ENCODE data around the gene C4A.

Gene C4A

DNA sequence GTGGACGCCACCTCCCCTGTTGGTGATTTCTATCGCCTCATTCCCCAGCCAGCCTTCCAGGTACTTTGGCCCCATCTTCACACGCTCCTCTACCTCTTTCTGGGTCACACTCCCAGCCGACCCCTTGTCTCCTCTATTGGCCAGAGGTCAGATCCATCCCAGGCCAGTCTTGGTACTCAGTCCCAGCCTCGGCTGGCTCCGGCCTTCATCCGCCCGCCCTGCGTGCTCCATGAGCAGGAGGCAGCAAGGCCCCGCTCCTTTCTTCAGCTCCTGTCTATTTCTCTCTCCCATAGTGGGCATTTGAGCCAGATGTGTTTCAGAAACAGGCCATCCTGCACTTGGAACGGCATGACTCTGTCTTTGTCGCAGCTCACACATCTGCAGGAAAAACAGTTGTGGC lies 20.2 kb upstream of the C4A start:
- Histone ChIP-seq H3K36me3 (ENCODE audit: control insufficient read depth, insufficient read depth, low read length) (peaks cover 72% of the 10 kb centered on the region), H3K9me3 (ENCODE audit: control insufficient read depth, low read length) (no peaks in the 10 kb centered on the region), H3K4me3 (ENCODE audit: extremely low read depth, insufficient read depth, low read length, poor library complexity, severe bottlenecking) (no peak overlapping the region), H3K27ac (ENCODE audit: low read depth, low read length, severe bottlenecking) (no peak overlapping the region), H3K4me1 (ENCODE audit: control insufficient read depth, insufficient read depth, low read length, poor library complexity, severe bottlenecking) (peaks cover 14% of the 10 kb centered on the region)
- 91% methylated on average over 11 to 12 of the region's 12 CpGs for WGBS, 2 experiments (ENCODE audit: insufficient coverage in 2 of 2)

DNA sequence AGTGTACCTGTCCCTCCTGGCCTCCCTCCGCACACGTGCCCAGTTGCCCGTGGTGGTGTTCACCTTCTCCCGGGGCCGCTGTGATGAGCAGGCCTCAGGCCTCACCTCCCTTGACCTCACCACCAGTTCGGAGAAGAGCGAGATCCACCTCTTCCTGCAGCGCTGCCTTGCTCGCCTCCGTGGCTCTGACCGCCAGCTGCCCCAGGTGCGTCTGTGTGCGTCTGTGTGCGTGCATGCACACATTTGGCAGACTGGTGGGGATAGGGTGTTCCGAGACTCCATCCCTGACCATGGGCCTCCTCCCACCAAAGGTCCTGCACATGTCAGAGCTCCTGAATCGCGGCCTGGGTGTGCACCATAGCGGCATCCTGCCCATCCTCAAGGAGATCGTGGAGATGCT lies 17.9 kb upstream of the C4A start:
- Histone ChIP-seq H3K4me1 (ENCODE audit: control insufficient read depth, insufficient read depth, low read length, poor library complexity, severe bottlenecking) (peaks cover 5% of the 10 kb centered on the region), H3K36me3 (ENCODE audit: control insufficient read depth, insufficient read depth, low read length) (peaks cover 84% of the 10 kb centered on the region), H3K4me3 (ENCODE audit: extremely low read depth, insufficient read depth, low read length, poor library complexity, severe bottlenecking) (no peak overlapping the region), H3K27ac (ENCODE audit: low read depth, low read length, severe bottlenecking) (no peak overlapping the region), H3K9me3 (ENCODE audit: control insufficient read depth, low read length) (no peaks in the 10 kb centered on the region)
- 97% methylated on average over 15 of the region's 19 CpGs for WGBS, 2 experiments (ENCODE audit: insufficient coverage in 2 of 2)

- Histone ChIP-seq H3K27ac (ENCODE audit: low read depth, low read length, severe bottlenecking) (no peak overlapping the region), H3K4me1 (ENCODE audit: control insufficient read depth, insufficient read depth, low read length, poor library complexity, severe bottlenecking) (peaks cover 11% of the 10 kb centered on the region), H3K36me3 (ENCODE audit: control insufficient read depth, insufficient read depth, low read length) (peaks cover 93% of the 10 kb centered on the region), H3K4me3 (ENCODE audit: extremely low read depth, insufficient read depth, low read length, poor library complexity, severe bottlenecking) (no peak overlapping the region), H3K9me3 (ENCODE audit: control insufficient read depth, low read length) (no peaks in the 10 kb centered on the region)
- 97 to 98% methylated on average over 13 of the region's 13 CpGs for WGBS, 2 experiments (ENCODE audit: insufficient coverage in 2 of 2)
Measured at GRCh38 chr6:31965700-31966099, 16.2 kb upstream of the C4A start.

DNA sequence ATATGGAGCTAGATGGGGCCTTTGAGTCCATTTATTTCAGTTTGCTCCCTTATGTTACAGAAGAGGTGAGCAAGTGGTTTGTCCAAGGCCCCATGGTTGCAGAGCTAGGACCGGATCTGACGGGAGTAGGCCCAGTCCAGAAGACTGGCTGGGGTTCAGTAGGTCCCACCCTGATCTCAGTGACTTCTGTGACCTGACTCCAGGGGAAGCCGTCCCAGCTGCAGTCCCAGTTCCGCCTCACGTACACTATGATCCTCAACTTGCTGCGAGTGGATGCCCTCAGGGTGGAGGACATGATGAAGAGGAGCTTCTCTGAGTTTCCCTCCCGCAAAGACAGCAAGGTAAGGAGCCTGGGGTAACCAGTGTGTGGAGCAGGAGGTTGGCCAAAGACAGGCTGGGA lies 15.4 kb upstream of the C4A start:
- H3K4me1 ChIP-seq (ENCODE audit: control insufficient read depth, insufficient read depth, low read length, poor library complexity, severe bottlenecking), result peaks cover 14% of the 10 kb centered on the region
- no peak overlapping the region for H3K27ac ChIP-seq (ENCODE audit: low read depth, low read length, severe bottlenecking)
- peaks cover 85% of the 10 kb centered on the region for H3K36me3 ChIP-seq (ENCODE audit: control insufficient read depth, insufficient read depth, low read length)
- no peaks in the 10 kb centered on the region for H3K9me3 ChIP-seq (ENCODE audit: control insufficient read depth, low read length)
- 91 to 98% methylated on average over 6 to 7 of the region's 7 CpGs for WGBS, 2 experiments (ENCODE audit: insufficient coverage in 2 of 2)
- no peak overlapping the region for H3K4me3 ChIP-seq (ENCODE audit: extremely low read depth, insufficient read depth, low read length, poor library complexity, severe bottlenecking)

DNA sequence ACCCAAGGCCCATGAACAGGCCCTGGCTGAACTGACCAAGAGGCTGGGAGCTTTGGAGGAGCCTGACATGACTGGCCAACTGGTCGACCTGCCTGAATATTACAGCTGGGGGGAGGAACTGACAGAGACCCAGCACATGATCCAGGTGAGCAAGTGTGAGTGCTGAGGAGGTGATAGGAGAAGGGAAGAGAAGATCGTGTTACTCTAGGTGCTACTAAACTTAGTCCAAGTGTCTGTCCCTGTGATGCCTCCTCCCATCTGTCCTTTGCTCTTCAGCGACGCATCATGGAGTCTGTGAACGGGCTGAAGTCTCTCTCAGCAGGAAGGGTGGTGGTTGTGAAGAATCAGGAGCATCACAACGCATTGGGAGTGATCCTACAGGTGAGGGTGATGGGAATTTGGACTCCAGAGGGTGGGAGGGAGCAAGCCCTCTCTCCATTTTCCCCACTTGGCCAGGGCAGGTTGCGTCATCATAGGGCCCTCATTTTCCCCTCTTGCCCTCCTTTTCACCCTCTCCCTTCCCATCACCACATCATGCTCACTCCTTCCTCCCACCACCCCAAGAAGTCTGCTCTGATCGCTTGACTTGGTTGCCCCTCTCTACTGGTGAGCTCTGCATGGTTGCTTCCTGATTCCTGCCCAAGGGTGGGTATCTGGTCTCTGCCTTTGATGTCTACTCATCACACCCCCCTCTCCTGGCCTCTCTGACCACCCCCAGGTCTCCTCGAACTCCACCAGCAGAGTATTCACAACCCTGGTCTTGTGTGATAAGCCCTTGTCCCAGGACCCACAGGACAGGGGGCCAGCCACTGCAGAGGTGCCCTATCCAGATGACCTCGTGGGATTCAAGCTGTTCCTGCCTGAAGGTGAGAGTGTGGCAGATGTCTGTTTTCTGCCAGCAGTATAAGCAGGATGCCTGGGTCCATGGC lies 14.6 kb upstream of the C4A start:
- Histone ChIP-seq H3K9me3 (ENCODE audit: control insufficient read depth, low read length) (no peaks in the 10 kb centered on the region), H3K36me3 (ENCODE audit: control insufficient read depth, insufficient read depth, low read length) (peaks cover 78% of the 10 kb centered on the region), H3K4me3 (ENCODE audit: extremely low read depth, insufficient read depth, low read length, poor library complexity, severe bottlenecking) (no peak overlapping the region), H3K4me1 (ENCODE audit: control insufficient read depth, insufficient read depth, low read length, poor library complexity, severe bottlenecking) (peaks cover 15% of the 10 kb centered on the region), H3K27ac (ENCODE audit: low read depth, low read length, severe bottlenecking) (no peak overlapping the region)
- WGBS, 2 experiments (ENCODE audit: insufficient coverage in 2 of 2), result 95 to 98% methylated on average over 6 to 8 of the region's 10 CpGs

GRCh38 chr6:31967926-31968320 lies 13.9 kb upstream of the C4A start:
- 88 to 93% methylated on average over 1 to 3 of the region's 3 CpGs for WGBS, 2 experiments (ENCODE audit: insufficient coverage in 2 of 2)
- peaks cover 15% of the 10 kb centered on the region for H3K4me1 ChIP-seq (ENCODE audit: control insufficient read depth, insufficient read depth, low read length, poor library complexity, severe bottlenecking)
- H3K27ac ChIP-seq (ENCODE audit: low read depth, low read length, severe bottlenecking), result no peak overlapping the region
- peaks cover 71% of the 10 kb centered on the region for H3K36me3 ChIP-seq (ENCODE audit: control insufficient read depth, insufficient read depth, low read length)
- H3K4me3 ChIP-seq (ENCODE audit: extremely low read depth, insufficient read depth, low read length, poor library complexity, severe bottlenecking), result no peak overlapping the region
- no peaks in the 10 kb centered on the region for H3K9me3 ChIP-seq (ENCODE audit: control insufficient read depth, low read length)

- H3K36me3 ChIP-seq (ENCODE audit: control insufficient read depth, insufficient read depth, low read length), result peaks cover 67% of the 10 kb centered on the region
- peaks cover 15% of the 10 kb centered on the region for H3K4me1 ChIP-seq (ENCODE audit: control insufficient read depth, insufficient read depth, low read length, poor library complexity, severe bottlenecking)
- WGBS, 2 experiments (ENCODE audit: insufficient coverage in 2 of 2), result 95 to 96% methylated on average over 8 to 11 of the region's 11 CpGs
- H3K27ac ChIP-seq (ENCODE audit: low read depth, low read length, severe bottlenecking), result no peak overlapping the region
- no peak overlapping the region for H3K4me3 ChIP-seq (ENCODE audit: extremely low read depth, insufficient read depth, low read length, poor library complexity, severe bottlenecking)
- H3K9me3 ChIP-seq (ENCODE audit: control insufficient read depth, low read length), result no peaks in the 10 kb centered on the region
Measured at GRCh38 chr6:31968326-31968725, 13.5 kb upstream of the C4A start.

DNA sequence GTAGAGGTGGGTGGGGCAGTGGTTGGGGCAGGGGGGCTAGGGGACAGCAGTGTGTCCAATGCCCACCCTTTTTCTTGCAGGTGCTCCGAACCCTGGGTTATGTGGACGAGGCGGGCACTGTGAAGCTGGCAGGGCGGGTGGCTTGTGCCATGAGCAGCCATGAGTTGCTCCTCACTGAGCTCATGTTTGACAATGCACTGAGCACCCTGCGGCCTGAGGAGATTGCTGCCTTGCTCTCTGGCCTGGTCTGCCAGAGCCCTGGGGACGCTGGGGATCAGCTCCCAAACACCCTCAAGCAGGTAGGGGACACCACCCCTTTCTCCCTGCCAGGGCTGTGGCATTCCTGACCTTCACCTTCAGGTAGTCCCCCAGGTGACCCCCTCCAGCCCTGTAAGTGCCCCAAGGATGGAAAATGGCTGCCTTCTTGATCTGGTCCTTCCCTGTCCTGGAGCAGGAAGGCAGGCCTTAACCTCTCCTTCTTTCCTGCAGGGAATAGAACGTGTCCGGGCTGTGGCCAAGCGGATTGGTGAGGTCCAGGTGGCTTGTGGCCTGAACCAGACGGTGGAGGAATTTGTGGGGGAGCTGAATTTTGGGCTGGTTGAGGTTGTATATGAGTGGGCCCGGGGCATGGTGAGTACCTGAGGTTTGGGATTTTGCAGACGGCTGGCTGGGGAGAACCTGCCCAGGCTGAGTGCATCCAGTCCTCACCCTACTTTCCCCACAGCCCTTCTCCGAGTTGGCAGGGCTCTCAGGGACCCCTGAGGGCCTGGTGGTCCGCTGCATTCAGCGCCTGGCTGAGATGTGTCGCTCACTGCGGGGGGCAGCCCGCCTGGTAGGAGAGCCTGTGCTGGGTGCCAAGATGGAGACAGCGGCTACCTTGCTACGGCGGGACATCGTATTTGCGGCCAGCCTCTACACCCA lies 12.8 kb upstream of the C4A start:
- WGBS, 2 experiments (ENCODE audit: insufficient coverage in 2 of 2), result 94 to 98% methylated on average over 13 to 17 of the region's 23 CpGs
- H3K4me1 ChIP-seq (ENCODE audit: control insufficient read depth, insufficient read depth, low read length, poor library complexity, severe bottlenecking), result peaks cover 15% of the 10 kb centered on the region
- H3K9me3 ChIP-seq (ENCODE audit: control insufficient read depth, low read length), result no peaks in the 10 kb centered on the region
- no peak overlapping the region for H3K27ac ChIP-seq (ENCODE audit: low read depth, low read length, severe bottlenecking)
- H3K4me3 ChIP-seq (ENCODE audit: extremely low read depth, insufficient read depth, low read length, poor library complexity, severe bottlenecking), result no peak overlapping the region
- H3K36me3 ChIP-seq (ENCODE audit: control insufficient read depth, insufficient read depth, low read length), result peaks cover 65% of the 10 kb centered on the region

DNA sequence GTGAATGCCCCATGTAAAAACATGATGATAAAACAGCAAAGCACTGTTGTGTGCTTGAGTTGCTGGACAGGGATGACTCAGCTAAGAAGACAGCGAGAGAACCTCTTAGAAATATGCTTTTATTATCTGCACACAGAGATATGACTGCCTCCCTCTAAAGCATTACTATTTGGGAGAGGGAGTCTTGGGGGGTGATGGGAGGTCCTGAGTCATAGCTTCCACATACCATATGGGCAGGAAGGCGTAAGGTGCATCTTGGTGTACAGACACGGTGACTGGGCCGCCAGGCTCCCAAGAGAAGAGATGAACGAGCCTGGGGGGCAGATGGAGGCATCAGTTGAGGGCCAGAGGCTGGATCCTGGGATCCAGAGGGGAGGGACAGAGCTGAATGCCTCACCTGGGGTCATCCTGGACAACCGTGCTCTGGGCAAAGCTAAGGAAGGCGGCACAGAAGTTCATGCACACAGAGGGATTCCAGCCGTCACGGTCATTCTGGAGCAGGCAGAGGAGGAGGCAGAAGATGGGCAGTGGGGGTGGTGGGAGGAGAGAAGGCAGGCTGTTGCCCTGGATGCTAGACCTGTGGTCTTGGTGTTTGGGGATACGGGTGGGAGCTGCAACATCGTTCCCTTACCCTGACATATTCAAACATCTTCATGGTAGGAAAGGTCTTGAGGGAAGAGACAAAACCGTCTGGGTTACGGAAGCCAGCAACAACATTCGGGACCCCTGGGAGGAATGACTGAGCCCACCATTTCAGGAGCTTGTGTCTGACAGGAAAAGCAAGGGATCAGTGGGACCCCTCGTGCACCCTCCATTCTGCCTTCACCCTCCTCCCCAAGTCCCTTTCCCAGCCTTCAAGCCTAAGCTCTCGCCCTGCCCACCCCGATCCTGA lies 11.9 kb upstream of the C4A start:
- 89 to 95% methylated on average over 12 of the region's 17 CpGs for WGBS, 2 experiments (ENCODE audit: insufficient coverage in 2 of 2)
- no peak overlapping the region for H3K4me3 ChIP-seq (ENCODE audit: extremely low read depth, insufficient read depth, low read length, poor library complexity, severe bottlenecking)
- peaks cover 66% of the 10 kb centered on the region for H3K36me3 ChIP-seq (ENCODE audit: control insufficient read depth, insufficient read depth, low read length)
- no peak overlapping the region for H3K27ac ChIP-seq (ENCODE audit: low read depth, low read length, severe bottlenecking)
- H3K9me3 ChIP-seq (ENCODE audit: control insufficient read depth, low read length), result no peaks in the 10 kb centered on the region
- peaks cover 15% of the 10 kb centered on the region for H3K4me1 ChIP-seq (ENCODE audit: control insufficient read depth, insufficient read depth, low read length, poor library complexity, severe bottlenecking)

Data from mesodermal cell (in vitro differentiated cells).